ENCODE data around the gene ZNF354C.

ZNF354C gene

GRCh38 chr5:179126506-179126991, 66.4 kb downstream of the ZNF354C start:
- no peak for DNase-seq

GRCh38 chr5:179127136-179128040, 67.2 kb downstream of the ZNF354C start:
- DNase-seq: no peak

- DNase-seq: no peak
Observed at GRCh38 chr5:179128041-179128365, 67.8 kb downstream of the ZNF354C start.

- no peak for DNase-seq
Observed at GRCh38 chr5:179128976-179129375, 68.8 kb downstream of the ZNF354C start.

GRCh38 chr5:179129607-179130071, 69.5 kb downstream of the ZNF354C start:
- no peak for DNase-seq

GRCh38 chr5:179130101-179130681, 70.0 kb downstream of the ZNF354C start:
- no peak for DNase-seq

- DNase-seq: no peak
Observed at GRCh38 chr5:179131321-179131835, 71.2 kb downstream of the ZNF354C start.

- no peak for DNase-seq
Observed at GRCh38 chr5:179131886-179132585, 71.9 kb downstream of the ZNF354C start.

GRCh38 chr5:179132586-179133355, 72.6 kb downstream of the ZNF354C start:
- DNase-seq: no peak
